ENCODE results near the gene ATP10B. TPM values are rescaled to one million over a fixed set of nuclear protein-coding genes. Genes with fewer than 3 reads are reported as not detected.

The ATP10B gene
- total RNA-seq, 4 donors from 2014 or later: 17.9 to 29.6 (median 23.5) TPM

DNA sequence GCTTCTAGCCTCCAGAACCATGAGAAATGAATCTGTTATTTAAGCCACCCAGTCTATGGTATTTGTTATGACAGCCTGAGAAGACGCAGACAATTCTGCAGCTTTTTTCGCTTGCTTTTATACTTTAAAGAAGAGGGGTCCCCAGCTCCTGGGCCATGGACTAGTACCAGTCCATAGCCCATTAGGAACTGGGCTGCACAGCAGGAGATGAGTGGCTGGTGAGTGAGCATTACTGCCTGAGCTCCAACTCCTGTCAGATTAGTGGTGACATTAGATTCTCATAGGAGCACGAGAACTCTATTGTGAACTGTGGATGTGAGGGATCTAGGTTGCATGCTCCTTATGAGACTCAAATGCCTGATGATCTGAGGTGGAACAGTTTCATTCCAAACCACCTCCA lies 278.7 kb downstream of the ATP10B start:
- intact Hi-C loops (cut with DNase I; ENCODE audit: low total_unique reads): no loop called here
- 81 to 86% methylated on average over 3 of the region's 3 CpGs for WGBS, 2 donors
- TF ChIP-seq CTCF (IDR thresholded peaks at IDR 0.05) (no peak), POLR2A (IDR thresholded peaks at IDR 0.05) (no peak)
- DNase-seq (ENCODE audit: low spot score in 2 of 2): no peak
- H3K4me3 ChIP-seq (ENCODE audit: low read depth, poor library complexity, severe bottlenecking): no peak overlapping the region

DNA sequence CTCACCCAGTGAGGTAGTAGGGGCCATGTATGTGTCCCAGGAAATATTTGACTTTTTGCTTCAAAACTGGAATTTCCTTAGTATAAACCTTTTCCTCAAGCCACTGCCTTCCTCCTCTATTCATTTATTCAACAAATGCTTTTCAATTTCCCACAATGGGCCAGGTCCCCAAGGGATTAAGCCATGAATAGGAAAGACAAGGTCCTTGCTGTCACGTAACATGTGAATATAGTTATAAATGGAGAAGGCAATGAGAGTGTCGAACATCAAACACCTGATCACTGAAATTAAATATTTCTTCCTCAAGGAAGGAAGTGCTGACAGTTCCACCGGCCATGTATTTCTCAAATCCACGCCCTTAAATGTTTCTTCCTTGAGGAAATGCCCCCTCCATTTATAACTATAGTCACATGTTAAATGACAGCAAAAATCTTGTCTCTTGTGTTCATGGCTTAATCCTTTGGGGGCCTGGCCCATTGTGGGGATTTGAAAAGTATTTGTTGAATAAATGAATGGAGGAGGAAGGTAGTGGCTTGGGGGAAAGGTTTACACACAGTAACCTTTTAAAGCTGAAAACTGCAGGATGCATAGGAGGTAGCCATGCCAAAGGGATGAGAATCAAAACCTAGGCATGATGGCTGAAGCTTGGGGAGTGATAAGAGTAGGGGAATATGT lies 284.8 kb downstream of the ATP10B start:
- H3K4me3 ChIP-seq (ENCODE audit: low read depth, poor library complexity, severe bottlenecking): no peak overlapping the region
- TF ChIP-seq CTCF (IDR thresholded peaks at IDR 0.05) (no peak), POLR2A (IDR thresholded peaks at IDR 0.05) (no peak)
- intact Hi-C loops (cut with DNase I; ENCODE audit: low total_unique reads): no loop called here
- DNase-seq (ENCODE audit: low spot score in 2 of 2): no peak
- WGBS, 2 donors: 77 to 82% methylated on average over 4 of the region's 4 CpGs

DNA sequence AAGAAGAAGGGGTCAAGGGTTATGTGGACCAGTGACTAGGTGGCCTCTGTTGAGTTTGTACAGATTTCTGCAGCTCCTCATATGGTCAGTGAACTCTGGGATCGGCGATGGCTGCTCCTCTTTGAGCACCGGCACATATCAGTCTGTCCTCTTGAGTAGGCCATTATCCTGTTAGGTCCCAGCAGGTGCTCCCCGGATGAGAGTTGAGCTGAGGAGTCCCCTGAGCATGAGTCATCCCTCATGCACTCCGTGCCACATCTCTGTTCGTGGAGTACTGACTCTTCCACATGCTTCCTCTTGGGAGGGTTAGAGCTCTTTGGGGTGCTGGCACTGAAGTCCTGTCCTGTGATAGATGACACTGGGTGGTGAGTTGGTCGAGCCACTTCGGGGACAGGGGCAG lies 286.6 kb downstream of the ATP10B start:
- 72 to 85% methylated on average over 8 of the region's 8 CpGs for WGBS, 2 donors
- intact Hi-C loops (cut with DNase I; ENCODE audit: low total_unique reads): no loop called here
- no peak for DNase-seq (ENCODE audit: low spot score in 2 of 2)
- no peak overlapping the region for H3K4me3 ChIP-seq (ENCODE audit: low read depth, poor library complexity, severe bottlenecking)
- TF ChIP-seq CTCF (IDR thresholded peaks at IDR 0.05): no peak
- TF ChIP-seq POLR2A (IDR thresholded peaks at IDR 0.05): no peak

DNA sequence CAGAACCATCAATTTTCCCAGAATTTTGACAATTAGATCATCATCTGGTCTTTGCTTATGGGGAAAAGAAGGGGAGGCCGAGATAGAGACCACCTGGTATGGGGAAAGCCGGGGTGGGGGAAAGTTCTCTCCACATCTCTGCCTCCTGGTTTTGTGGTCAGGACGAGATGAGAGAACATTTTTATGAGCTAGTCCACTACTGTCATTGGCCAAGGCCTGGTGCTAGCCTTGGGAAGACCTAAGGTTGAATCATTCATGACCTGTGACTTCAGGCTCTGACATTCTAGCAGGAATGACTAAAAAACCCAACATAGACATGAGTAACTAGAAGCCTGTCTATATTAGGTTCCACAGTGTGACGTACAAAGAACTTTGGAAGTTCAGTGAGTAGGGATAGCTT lies 295.2 kb downstream of the ATP10B start:
- no peak overlapping the region for H3K4me3 ChIP-seq (ENCODE audit: low read depth, poor library complexity, severe bottlenecking)
- no peak for TF ChIP-seq CTCF (IDR thresholded peaks at IDR 0.05)
- no peak for TF ChIP-seq POLR2A (IDR thresholded peaks at IDR 0.05)
- DNase-seq (ENCODE audit: low spot score in 2 of 2): no peak
- WGBS, 2 donors: 80 to 86% methylated on average over 4 of the region's 4 CpGs
- intact Hi-C loops (cut with DNase I; ENCODE audit: low total_unique reads): no loop called here

DNA sequence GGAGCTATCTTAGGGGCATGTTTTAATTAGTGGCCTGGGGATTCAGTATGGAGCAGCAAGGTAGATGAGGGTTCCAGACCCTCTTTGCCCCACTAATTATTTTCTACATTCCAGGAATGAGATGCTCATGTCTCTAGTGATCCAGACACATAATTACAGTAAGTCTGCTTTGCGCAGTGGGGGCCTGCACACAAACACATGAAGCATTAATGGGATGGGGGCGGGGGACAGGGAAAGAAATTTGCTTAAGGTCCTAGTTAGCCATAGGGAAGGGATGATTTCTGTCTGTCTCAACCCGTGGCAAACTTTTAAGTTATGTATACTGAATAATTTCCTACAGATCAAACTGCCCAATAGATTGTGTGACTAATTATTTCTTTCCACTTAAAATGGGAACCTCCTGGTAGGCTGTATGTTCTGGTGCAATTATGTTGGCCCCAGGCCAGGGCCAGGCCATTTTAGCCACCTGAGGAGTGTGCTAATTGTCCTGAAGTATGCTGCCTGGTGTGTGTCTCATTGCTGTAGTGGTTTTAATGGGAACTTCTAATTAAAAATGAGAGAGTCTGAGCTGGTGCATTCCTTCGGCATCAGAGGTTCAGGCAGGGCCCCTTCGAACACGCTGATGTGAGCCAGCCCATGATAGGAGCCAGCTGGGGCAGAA lies 295.9 kb downstream of the ATP10B start:
- no peak overlapping the region for H3K4me3 ChIP-seq (ENCODE audit: low read depth, poor library complexity, severe bottlenecking)
- DNase-seq (ENCODE audit: low spot score in 2 of 2): no peak
- 66 to 67% methylated on average over 6 of the region's 6 CpGs for WGBS, 2 donors
- intact Hi-C loops (cut with DNase I; ENCODE audit: low total_unique reads): no loop called here
- TF ChIP-seq POLR2A (IDR thresholded peaks at IDR 0.05): no peak

DNA sequence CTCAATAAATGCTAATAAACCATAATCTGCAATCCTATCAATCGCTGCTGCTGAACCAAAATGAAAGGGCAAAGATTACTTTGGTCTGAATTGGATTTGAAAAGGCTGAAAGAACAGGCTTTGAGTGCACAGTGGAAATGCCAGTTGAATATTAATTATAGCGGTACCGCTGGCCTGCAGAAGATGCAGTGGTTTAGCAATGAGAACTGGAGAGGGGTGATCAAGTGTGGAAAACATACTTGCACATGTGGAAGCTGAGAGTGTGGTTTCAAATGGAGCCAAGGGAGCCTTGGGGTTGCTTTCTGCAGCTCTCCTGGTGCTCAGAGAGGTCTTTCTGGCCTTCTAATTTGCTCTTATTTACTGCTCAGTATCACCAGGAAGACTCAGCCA lies 296.4 kb downstream of the ATP10B start:
- intact Hi-C loops (cut with DNase I; ENCODE audit: low total_unique reads): no loop called here
- H3K4me3 ChIP-seq (ENCODE audit: low read depth, poor library complexity, severe bottlenecking): no peak overlapping the region
- TF ChIP-seq POLR2A (IDR thresholded peaks at IDR 0.05) (no peak), CTCF (IDR thresholded peaks at IDR 0.05) (no peak)
- no peak for DNase-seq (ENCODE audit: low spot score in 2 of 2)
- 94 to 95% methylated on average over 3 of the region's 3 CpGs for WGBS, 2 donors
